Fibroblast of gingiva (primary cell): Measurements from ENCODE around the gene OGDHL.
"Not testable (repeated sequence)": the region's sequence is repeated elsewhere in the genome, so short reads cannot be mapped to it uniquely, and the experiment has no call there.

ENCODE experiments used
- DNase-seq: peaks from one replicate; pipeline ENCODE4 v3.0.0-alpha.2; 2011; ENCODE audit warnings: low read depth

The OGDHL gene

GRCh38 chr10:49756031-49756430, 6.1 kb downstream of the OGDHL start:
- no peak for DNase-seq

- not testable (repeated sequence) for DNase-seq
Measured at GRCh38 chr10:49754951-49755350, 7.2 kb downstream of the OGDHL start.

- no peak for DNase-seq
Measured at GRCh38 chr10:49752584-49752983, 9.5 kb downstream of the OGDHL start.

- DNase-seq = no peak
Measured at GRCh38 chr10:49751636-49752510, 10.2 kb downstream of the OGDHL start.

- no peak for DNase-seq
Measured at GRCh38 chr10:49751216-49751615, 10.9 kb downstream of the OGDHL start.

GRCh38 chr10:49750546-49750945, 11.6 kb downstream of the OGDHL start:
- no peak for DNase-seq

- no peak for DNase-seq
Measured at GRCh38 chr10:49749556-49750491, 12.3 kb downstream of the OGDHL start.

GRCh38 chr10:49749144-49749543, 13.0 kb downstream of the OGDHL start:
- DNase-seq = no peak

- DNase-seq = no peak
Measured at GRCh38 chr10:49748006-49748405, 14.1 kb downstream of the OGDHL start.

GRCh38 chr10:49747303-49747646, 14.8 kb downstream of the OGDHL start:
- no peak for DNase-seq

- DNase-seq = no peak
Measured at GRCh38 chr10:49746626-49747302, 15.4 kb downstream of the OGDHL start.

GRCh38 chr10:49745756-49746155, 16.4 kb downstream of the OGDHL start:
- DNase-seq = no peak

GRCh38 chr10:49744924-49745605, 17.1 kb downstream of the OGDHL start:
- no peak for DNase-seq

GRCh38 chr10:49744091-49744685, 17.9 kb downstream of the OGDHL start:
- no peak for DNase-seq

GRCh38 chr10:49743464-49744075, 18.6 kb downstream of the OGDHL start:
- no peak for DNase-seq

GRCh38 chr10:49742683-49743463, 19.2 kb downstream of the OGDHL start:
- DNase-seq = no peak

GRCh38 chr10:49741108-49741995, 20.8 kb downstream of the OGDHL start:
- DNase-seq = no peak

GRCh38 chr10:49740346-49741107, 21.6 kb downstream of the OGDHL start:
- DNase-seq = no peak
